ENCODE results near the gene DAPK1.

GRCh38 chr9:87595610-87596009 is 97.9 kb downstream of the DAPK1 start:
- TF ChIP-seq CTCF (IDR thresholded peaks at IDR 0.05) (no peak), POLR2A (IDR thresholded peaks at IDR 0.05) (no peak)
